IMR-90 (cell line): Measurements from ENCODE around the gene CYCS.
"Not testable (repeated sequence)": the region's sequence is repeated elsewhere in the genome, so short reads cannot be mapped to it uniquely, and the experiment has no call there.

ENCODE experiments used
- BHLHE40 ChIP-seq: fragments of 150-350 bp; IDR thresholded peaks from 2 replicates; pipeline ENCODE4 v1.6.1; 2016; ENCODE audit warnings: mild to moderate bottlenecking, low read depth, low read length
- CHD1 ChIP-seq: IDR thresholded peaks from 2 replicates; pipeline ENCODE4 v1.6.1; 2012; ENCODE audit warnings: low read depth, low read length, improper control_type of control experiment
- CTCF ChIP-seq: conservative IDR thresholded peaks from 2 replicates; pipeline ENCODE4 v1.5.1; 2012; ENCODE audit warnings: mild to moderate bottlenecking, low read depth, low read length, improper control_type of control experiment
- FOS ChIP-seq: fragments of 150-350 bp; IDR thresholded peaks from 2 replicates; pipeline ENCODE4 v1.6.1; 2016; ENCODE audit warnings: low read depth, low read length
- MAZ ChIP-seq: IDR thresholded peaks from 2 replicates; pipeline ENCODE4 v1.6.1; 2012; ENCODE audit warnings: low read depth, mild to moderate bottlenecking, low read length, improper control_type of control experiment, moderate library complexity, borderline replicate concordance
- POLR2A ChIP-seq: IDR thresholded peaks from 2 replicates; pipeline ENCODE4 v1.6.1; 2012; ENCODE audit warnings: mild to moderate bottlenecking, low read depth, low read length
- RCOR1 ChIP-seq: IDR thresholded peaks from 2 replicates; pipeline ENCODE4 v1.6.1; 2012; ENCODE audit warnings: mild to moderate bottlenecking, low read length, improper control_type of control experiment; ENCODE audit not compliant: insufficient replicate concordance
- RFX5 ChIP-seq: IDR thresholded peaks from 2 replicates; pipeline ENCODE4 v1.8.0; 2012; ENCODE audit warnings: low read depth, mild to moderate bottlenecking, low read length, moderate library complexity

- TF ChIP-seq CTCF = peak; percentile 47
- TF ChIP-seq BHLHE40, RCOR1, MAZ, RFX5, CHD1, POLR2A, FOS: not testable (repeated sequence)
These were observed 35.0 kb upstream of the CYCS start for GRCh38 chr7:25159983-25160596.
